ENCODE results near the gene MRPL17.
"Not testable (repeated sequence)": the region's sequence is repeated elsewhere in the genome, so short reads cannot be mapped to it uniquely, and the experiment has no call there.

Gene MRPL17

GRCh38 chr11:6692128-6692527, 9.0 kb upstream of the MRPL17 start:
- no peak overlapping the region for H2AFZ ChIP-seq (ENCODE audit: low read depth, low read length)
- DNase-seq: no peak
- H3K79me1 ChIP-seq (replicated peaks; ENCODE audit: low read length, poor library complexity, severe bottlenecking): no peaks in the 10 kb centered on the region
- no peak overlapping the region for H3K18ac ChIP-seq (ENCODE audit: low read depth in 1 of 2, low read length in 2 of 2)
- H4K8ac ChIP-seq (ENCODE audit: low read length): no peak overlapping the region
- H2BK5ac ChIP-seq (ENCODE audit: low read depth, low read length, poor library complexity, severe bottlenecking): no peak overlapping the region
- no peaks in the 10 kb centered on the region for H3K36me3 ChIP-seq (ENCODE audit: control insufficient read depth in 1 of 2, insufficient read depth in 2 of 2, low read depth in 1 of 2, low read length in 2 of 2)
- H3K9ac ChIP-seq (ENCODE audit: low read length): peak overlapping the region; percentile 84
- no peak overlapping the region for H2BK120ac ChIP-seq (ENCODE audit: low read depth, low read length)
- no peak overlapping the region for H3K4me2 ChIP-seq (ENCODE audit: low read length, poor library complexity, severe bottlenecking)
- peak overlapping the region in 1 of 2 experiments; percentile 26 for H3K4me3 ChIP-seq (ENCODE audit: insufficient read depth in 1 of 2, low read depth in 1 of 2, low read length in 2 of 2)
- H3K4ac ChIP-seq (ENCODE audit: low read depth in 1 of 2, low read length in 2 of 2): no peak overlapping the region
- no peak overlapping the region for H4K91ac ChIP-seq (ENCODE audit: low read length)
- H3K9me3 ChIP-seq (ENCODE audit: control insufficient read depth, low read length): no peaks in the 10 kb centered on the region
- no peak overlapping the region for H2BK12ac ChIP-seq (ENCODE audit: low read length in 2 of 2)
- no peaks in the 10 kb centered on the region for H3K4me1 ChIP-seq (ENCODE audit: control insufficient read depth, insufficient read depth, low read depth, low read length)
- H3K14ac ChIP-seq (ENCODE audit: low read length in 2 of 2): no peak overlapping the region
- H3K27ac ChIP-seq (ENCODE audit: low read length, poor library complexity, severe bottlenecking): no peak overlapping the region
- H3K23ac ChIP-seq (ENCODE audit: low read length in 2 of 2): no peak overlapping the region
- no peak overlapping the region for H2BK15ac ChIP-seq (ENCODE audit: low read depth, poor library complexity, severe bottlenecking)
- no peaks in the 10 kb centered on the region for H3K27me3 ChIP-seq (ENCODE audit: control insufficient read depth in 1 of 2, insufficient read depth in 1 of 2, low read length in 2 of 2)
- no peak overlapping the region for H2AK5ac ChIP-seq (ENCODE audit: low read length, severe bottlenecking)

DNA sequence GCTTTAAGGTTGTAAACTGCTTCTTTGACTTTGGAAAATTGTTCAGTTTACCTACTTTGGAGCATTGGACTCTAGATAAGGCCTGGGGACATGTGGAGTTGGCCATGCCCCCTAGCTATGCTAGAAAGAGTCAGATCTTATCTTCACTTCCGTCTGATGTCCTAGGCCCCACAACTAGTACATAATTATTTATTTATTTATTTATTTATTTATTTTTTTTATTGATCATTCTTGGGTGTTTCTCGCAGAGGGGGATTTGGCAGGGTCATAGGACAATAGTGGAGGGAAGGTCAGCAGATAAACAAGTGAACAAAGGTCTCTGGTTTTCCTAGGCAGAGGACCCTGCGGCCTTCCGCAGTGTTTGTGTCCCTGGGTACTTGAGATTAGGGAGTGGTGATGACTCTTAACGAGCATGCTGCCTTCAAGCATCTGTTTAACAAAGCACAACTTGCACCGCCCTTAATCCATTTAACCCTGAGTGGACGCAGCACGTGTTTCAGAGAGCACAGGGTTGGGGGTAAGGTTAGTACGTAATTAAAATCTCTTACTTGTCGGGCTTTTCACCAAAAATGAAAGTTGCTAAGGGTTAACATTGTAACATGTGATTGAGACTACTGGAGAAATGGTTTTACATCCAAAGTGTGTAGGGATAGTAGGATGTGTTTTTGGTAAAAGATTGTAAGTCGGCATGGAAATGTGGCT, 7.4 kb upstream of the MRPL17 start:
- H4K91ac ChIP-seq (ENCODE audit: low read length); H3K14ac ChIP-seq (ENCODE audit: low read length in 2 of 2); H3K4me2 ChIP-seq (ENCODE audit: low read length, poor library complexity, severe bottlenecking); H3K27ac ChIP-seq (ENCODE audit: low read length, poor library complexity, severe bottlenecking); H2BK120ac ChIP-seq (ENCODE audit: low read depth, low read length); H3K4me1 ChIP-seq (ENCODE audit: control insufficient read depth, insufficient read depth, low read depth, low read length); H3K36me3 ChIP-seq (ENCODE audit: control insufficient read depth in 1 of 2, insufficient read depth in 2 of 2, low read depth in 1 of 2, low read length in 2 of 2); H3K4ac ChIP-seq (ENCODE audit: low read depth in 1 of 2, low read length in 2 of 2); H2AK5ac ChIP-seq (ENCODE audit: low read length, severe bottlenecking); H3K23ac ChIP-seq (ENCODE audit: low read length in 2 of 2); H3K18ac ChIP-seq (ENCODE audit: low read depth in 1 of 2, low read length in 2 of 2); DNase-seq; H3K27me3 ChIP-seq (ENCODE audit: control insufficient read depth in 1 of 2, insufficient read depth in 1 of 2, low read length in 2 of 2); H3K9me3 ChIP-seq (ENCODE audit: control insufficient read depth, low read length); H2BK15ac ChIP-seq (ENCODE audit: low read depth, poor library complexity, severe bottlenecking); H2BK5ac ChIP-seq (ENCODE audit: low read depth, low read length, poor library complexity, severe bottlenecking); H4K8ac ChIP-seq (ENCODE audit: low read length); H2AFZ ChIP-seq (ENCODE audit: low read depth, low read length); H2BK12ac ChIP-seq (ENCODE audit: low read length in 2 of 2); H3K79me1 ChIP-seq (replicated peaks; ENCODE audit: low read length, poor library complexity, severe bottlenecking): not testable (repeated sequence)
- Histone ChIP-seq H3K4me3 (ENCODE audit: insufficient read depth in 1 of 2, low read depth in 1 of 2, low read length in 2 of 2) (peak overlapping the region in 1 of 2 experiments; percentile 1), H3K9ac (ENCODE audit: low read length) (peak overlapping the region; percentile 84)
- WGBS: 73% methylated on average over 6 of the region's 11 CpGs

DNA sequence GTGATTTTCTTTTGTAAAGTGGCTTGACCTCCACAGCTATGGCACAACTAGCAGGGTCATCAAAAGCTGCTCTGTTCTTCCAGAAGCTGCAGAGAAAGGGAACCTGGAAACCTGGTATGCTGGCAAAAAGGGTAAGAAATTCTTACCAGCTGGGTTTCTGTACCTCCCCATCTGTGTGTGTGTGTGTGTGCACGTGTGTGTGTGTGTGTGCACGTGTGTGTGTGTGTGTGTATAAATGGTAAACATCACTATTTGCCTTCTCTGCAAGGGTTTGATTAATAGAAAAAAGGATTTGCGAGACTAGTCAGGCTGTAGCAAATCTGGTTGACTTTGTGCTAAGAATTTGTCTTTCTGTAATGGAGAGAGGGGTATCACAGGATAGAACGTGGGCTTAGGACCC, 4.7 kb upstream of the MRPL17 start:
- H3K14ac ChIP-seq (ENCODE audit: low read length in 2 of 2): no peak overlapping the region
- no peak overlapping the region for H3K9ac ChIP-seq (ENCODE audit: low read length)
- H2BK120ac ChIP-seq (ENCODE audit: low read depth, low read length): no peak overlapping the region
- no peak for DNase-seq
- H4K8ac ChIP-seq (ENCODE audit: low read length): no peak overlapping the region
- H3K23ac ChIP-seq (ENCODE audit: low read length in 2 of 2): no peak overlapping the region
- no peak overlapping the region for H2BK15ac ChIP-seq (ENCODE audit: low read depth, poor library complexity, severe bottlenecking)
- no peaks in the 10 kb centered on the region for H3K79me1 ChIP-seq (replicated peaks; ENCODE audit: low read length, poor library complexity, severe bottlenecking)
- no peak overlapping the region for H3K4ac ChIP-seq (ENCODE audit: low read depth in 1 of 2, low read length in 2 of 2)
- H2BK5ac ChIP-seq (ENCODE audit: low read depth, low read length, poor library complexity, severe bottlenecking): no peak overlapping the region
- no peaks in the 10 kb centered on the region for H3K4me1 ChIP-seq (ENCODE audit: control insufficient read depth, insufficient read depth, low read depth, low read length)
- H2AFZ ChIP-seq (ENCODE audit: low read depth, low read length): no peak overlapping the region
- H3K27ac ChIP-seq (ENCODE audit: low read length, poor library complexity, severe bottlenecking): no peak overlapping the region
- WGBS: 44% methylated on average over 4 of the region's 4 CpGs
- H3K4me2 ChIP-seq (ENCODE audit: low read length, poor library complexity, severe bottlenecking): no peak overlapping the region
- no peak overlapping the region for H4K91ac ChIP-seq (ENCODE audit: low read length)
- no peaks in the 10 kb centered on the region for H3K27me3 ChIP-seq (ENCODE audit: control insufficient read depth in 1 of 2, insufficient read depth in 1 of 2, low read length in 2 of 2)
- no peak overlapping the region for H2AK5ac ChIP-seq (ENCODE audit: low read length, severe bottlenecking)
- H3K36me3 ChIP-seq (ENCODE audit: control insufficient read depth in 1 of 2, insufficient read depth in 2 of 2, low read depth in 1 of 2, low read length in 2 of 2): no peaks in the 10 kb centered on the region
- H3K4me3 ChIP-seq (ENCODE audit: insufficient read depth in 1 of 2, low read depth in 1 of 2, low read length in 2 of 2): no peak overlapping the region
- H2BK12ac ChIP-seq (ENCODE audit: low read length in 2 of 2): no peak overlapping the region
- no peak overlapping the region for H3K18ac ChIP-seq (ENCODE audit: low read depth in 1 of 2, low read length in 2 of 2)
- H3K9me3 ChIP-seq (ENCODE audit: control insufficient read depth, low read length): no peaks in the 10 kb centered on the region

GRCh38 chr11:6686006-6686405, 2.9 kb upstream of the MRPL17 start:
- H3K4me2 ChIP-seq (ENCODE audit: low read length, poor library complexity, severe bottlenecking): no peak overlapping the region
- H3K18ac ChIP-seq (ENCODE audit: low read depth in 1 of 2, low read length in 2 of 2): no peak overlapping the region
- peaks cover 2% of the 10 kb centered on the region for H3K79me1 ChIP-seq (replicated peaks; ENCODE audit: low read length, poor library complexity, severe bottlenecking)
- H2BK15ac ChIP-seq (ENCODE audit: low read depth, poor library complexity, severe bottlenecking): no peak overlapping the region
- peaks cover 6% of the 10 kb centered on the region for H3K4me1 ChIP-seq (ENCODE audit: control insufficient read depth, insufficient read depth, low read depth, low read length)
- H3K14ac ChIP-seq (ENCODE audit: low read length in 2 of 2): no peak overlapping the region
- no peak overlapping the region for H2AK5ac ChIP-seq (ENCODE audit: low read length, severe bottlenecking)
- no peak overlapping the region for H4K91ac ChIP-seq (ENCODE audit: low read length)
- H3K4me3 ChIP-seq (ENCODE audit: insufficient read depth in 1 of 2, low read depth in 1 of 2, low read length in 2 of 2): no peak overlapping the region
- no peak overlapping the region for H2AFZ ChIP-seq (ENCODE audit: low read depth, low read length)
- no peak overlapping the region for H3K27ac ChIP-seq (ENCODE audit: low read length, poor library complexity, severe bottlenecking)
- no peak for DNase-seq
- H3K9ac ChIP-seq (ENCODE audit: low read length): no peak overlapping the region
- no peak overlapping the region for H4K8ac ChIP-seq (ENCODE audit: low read length)
- H3K23ac ChIP-seq (ENCODE audit: low read length in 2 of 2): no peak overlapping the region
- H2BK12ac ChIP-seq (ENCODE audit: low read length in 2 of 2): no peak overlapping the region
- H2BK5ac ChIP-seq (ENCODE audit: low read depth, low read length, poor library complexity, severe bottlenecking): no peak overlapping the region
- H3K9me3 ChIP-seq (ENCODE audit: control insufficient read depth, low read length): no peaks in the 10 kb centered on the region
- H3K4ac ChIP-seq (ENCODE audit: low read depth in 1 of 2, low read length in 2 of 2): no peak overlapping the region
- H3K27me3 ChIP-seq (ENCODE audit: control insufficient read depth in 1 of 2, insufficient read depth in 1 of 2, low read length in 2 of 2): no peaks in the 10 kb centered on the region
- H3K36me3 ChIP-seq (ENCODE audit: control insufficient read depth in 1 of 2, insufficient read depth in 2 of 2, low read depth in 1 of 2, low read length in 2 of 2): peaks cover 4 to 9% of the 10 kb centered on the region in 2 experiments
- no peak overlapping the region for H2BK120ac ChIP-seq (ENCODE audit: low read depth, low read length)

Data from mesenchymal stem cell (in vitro differentiated cells and primary cell).